HG03378 (cell line): ENCODE results near the gene DNMT3A.
"Not testable (repeated sequence)": the region's sequence is repeated elsewhere in the genome, so short reads cannot be mapped to it uniquely, and the experiment has no call there.

ENCODE experiments used
- ATAC-seq: cut with Tn5 transposase; IDR thresholded peaks from one replicate; pipeline ENCODE4 v1.9.1; 2021; ENCODE audit warnings: mild to moderate bottlenecking, moderate library complexity; ENCODE audit not compliant: unreplicated experiment

DNMT3A gene

GRCh38 chr2:25286723-25287483 lies 54.8 kb downstream of the DNMT3A start:
- ATAC-seq: no peak

GRCh38 chr2:25286025-25286400 lies 55.7 kb downstream of the DNMT3A start:
- ATAC-seq: peak; percentile 65

DNA sequence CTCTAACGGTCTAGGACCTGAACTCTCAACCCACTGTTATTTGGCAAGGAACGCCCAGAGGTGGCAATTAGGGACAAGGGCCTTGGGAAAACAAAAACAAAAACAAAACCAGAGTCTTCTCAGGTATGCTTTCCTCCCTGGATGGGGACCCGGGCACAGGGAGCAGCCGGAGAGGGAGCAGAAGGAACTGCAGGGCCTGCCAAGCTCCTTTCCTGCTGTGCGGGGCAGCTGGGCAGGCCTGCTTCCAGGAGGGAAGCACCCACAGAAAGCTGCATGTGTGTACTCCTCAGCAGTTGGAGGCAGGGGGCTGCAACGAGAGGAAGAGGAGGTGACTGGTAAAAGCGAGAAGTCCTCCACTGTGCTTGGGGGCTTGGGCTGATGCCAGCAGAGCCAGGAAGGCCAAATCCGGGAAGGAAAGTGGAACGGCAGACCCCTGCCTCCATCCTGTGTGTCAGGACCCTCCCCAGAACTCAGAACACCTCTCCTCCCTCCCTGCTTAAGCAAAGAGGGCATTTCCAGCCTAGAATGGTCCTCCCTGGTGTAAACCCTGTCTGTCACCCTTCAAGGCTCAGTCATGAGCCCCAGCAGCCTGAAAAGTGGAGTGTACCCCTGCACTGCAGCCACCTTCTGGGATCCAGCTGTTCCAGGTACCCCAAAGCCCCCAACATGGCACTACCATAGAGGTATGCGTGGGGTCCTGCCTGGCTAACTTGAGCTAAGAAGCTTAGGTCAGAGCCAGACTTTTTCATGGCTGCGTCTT lies 56.3 kb downstream of the DNMT3A start:
- no peak for ATAC-seq

GRCh38 chr2:25284756-25285155 lies 57.0 kb downstream of the DNMT3A start:
- ATAC-seq: no peak

- no peak for ATAC-seq
Observed at GRCh38 chr2:25283921-25284320, 57.8 kb downstream of the DNMT3A start.

DNA sequence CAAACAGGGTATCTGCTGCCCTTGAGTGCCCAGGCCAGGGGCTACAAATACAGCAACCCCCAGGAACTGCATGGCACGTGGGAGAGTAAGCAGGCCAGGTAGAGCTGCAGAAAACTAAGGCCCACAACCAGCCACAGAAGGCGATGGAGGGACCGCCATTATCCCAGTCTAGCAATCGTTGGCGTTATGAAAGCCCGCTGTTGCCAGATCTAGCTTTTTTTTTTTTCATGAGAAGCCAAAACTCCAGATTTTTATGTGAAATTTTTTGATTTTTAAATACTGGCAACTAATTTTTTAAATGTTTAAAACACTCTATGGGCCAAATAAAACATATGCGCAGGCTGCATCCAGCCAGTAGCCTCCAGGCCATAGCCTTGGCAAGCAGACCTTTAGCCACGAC lies 59.8 kb downstream of the DNMT3A start:
- no peak for ATAC-seq

GRCh38 chr2:25281522-25281921 lies 60.2 kb downstream of the DNMT3A start:
- no peak for ATAC-seq

DNA sequence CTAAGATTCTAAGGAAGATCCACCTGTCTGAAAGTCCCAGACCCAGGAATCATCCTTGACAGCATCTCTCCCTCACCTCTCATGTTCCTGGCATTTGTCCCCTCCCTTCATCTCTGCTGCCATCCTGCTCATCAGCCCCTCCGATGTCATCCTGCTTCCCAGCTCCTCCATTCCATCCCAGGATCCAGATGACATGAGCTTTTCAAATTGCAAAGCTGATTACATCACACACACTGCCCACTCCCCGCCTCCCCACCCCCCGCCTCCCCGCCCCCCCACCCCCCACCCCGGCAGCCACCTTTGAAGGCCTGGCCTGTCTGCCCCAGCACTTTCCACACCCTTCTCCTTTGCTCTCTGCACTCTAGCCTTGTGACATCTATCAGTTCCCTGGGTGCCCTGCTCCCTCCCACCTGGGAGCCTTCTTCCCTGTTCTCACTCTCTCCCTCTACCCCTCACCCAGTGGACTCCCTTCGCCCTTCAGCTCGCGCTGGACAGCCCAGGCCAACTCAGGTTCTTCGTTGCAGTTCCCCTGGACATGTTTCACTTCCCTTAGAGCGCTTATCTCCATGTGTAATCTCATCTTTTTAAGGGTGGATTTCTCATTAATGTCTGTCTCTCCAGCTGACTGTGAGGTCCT lies 61.6 kb downstream of the DNMT3A start:
- no peak for ATAC-seq

- peak; percentile 81 for ATAC-seq
Observed at GRCh38 chr2:25279091-25279651, 62.6 kb downstream of the DNMT3A start.

DNA sequence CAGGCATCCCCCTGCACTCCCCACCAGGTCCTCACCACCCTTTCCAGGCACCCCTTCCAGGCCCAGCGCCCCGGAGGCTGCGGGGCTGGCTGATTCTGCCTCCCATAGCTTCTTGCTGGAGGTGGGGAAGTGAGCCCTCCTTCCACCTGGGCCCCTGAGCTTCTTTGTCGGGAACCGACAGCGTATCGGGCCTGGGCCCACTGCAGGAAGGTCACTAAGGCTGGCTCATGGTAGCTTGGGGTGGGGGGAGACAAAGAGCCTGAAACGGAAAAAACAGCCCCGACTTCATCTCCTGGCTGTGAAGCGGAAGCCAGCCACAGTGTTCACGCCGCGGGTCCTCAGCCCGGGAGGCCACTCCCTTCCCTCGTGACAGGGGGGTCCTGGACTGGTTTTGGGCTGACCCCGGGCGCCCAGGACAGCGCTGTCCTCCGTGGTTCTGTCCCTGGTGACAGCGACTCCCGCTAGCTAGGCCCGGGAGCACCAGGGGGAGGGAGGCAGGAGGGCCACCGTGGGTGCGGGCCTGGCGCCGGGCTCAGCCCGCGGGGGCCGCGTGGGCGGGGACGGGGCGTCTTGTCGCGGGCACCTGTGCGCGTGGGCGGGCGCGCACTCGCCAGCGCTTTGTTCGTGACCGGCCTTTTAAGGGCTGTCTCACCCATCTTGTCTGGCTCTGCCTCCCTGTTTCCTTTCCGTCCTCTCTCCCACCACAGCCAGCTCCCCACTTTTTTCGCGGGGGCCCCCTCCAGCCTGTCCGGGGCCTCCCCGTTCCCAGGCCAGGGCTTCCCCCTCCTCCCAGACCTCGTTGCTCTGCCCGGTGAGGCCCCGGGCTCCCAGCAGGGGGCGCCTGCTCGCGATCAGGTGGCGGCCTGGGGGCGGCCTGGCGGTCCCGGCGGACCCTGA lies 64.9 kb downstream of the DNMT3A start:
- ATAC-seq: no peak

DNA sequence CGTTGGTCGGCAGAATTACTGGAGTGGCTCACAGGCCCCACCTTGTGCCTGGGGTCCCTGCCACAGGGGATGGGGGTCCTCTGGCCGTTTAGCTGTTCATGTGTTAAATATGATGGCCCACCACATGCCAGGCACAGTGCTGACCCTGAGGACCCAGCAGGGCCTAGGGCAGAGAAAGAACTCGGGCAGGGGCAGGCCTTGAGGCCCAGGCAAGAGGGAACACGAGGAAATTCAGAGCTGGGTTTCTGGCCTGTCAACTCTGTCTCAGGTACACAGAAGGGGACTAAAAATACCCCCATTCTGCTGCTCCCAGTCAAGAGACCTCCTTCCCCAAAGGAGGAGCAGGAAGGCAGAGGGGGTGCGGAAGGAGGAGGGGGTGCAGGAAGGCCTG lies 66.2 kb downstream of the DNMT3A start:
- ATAC-seq: no peak

- ATAC-seq: no peak
Observed at GRCh38 chr2:25274868-25275574, 66.7 kb downstream of the DNMT3A start.

DNA sequence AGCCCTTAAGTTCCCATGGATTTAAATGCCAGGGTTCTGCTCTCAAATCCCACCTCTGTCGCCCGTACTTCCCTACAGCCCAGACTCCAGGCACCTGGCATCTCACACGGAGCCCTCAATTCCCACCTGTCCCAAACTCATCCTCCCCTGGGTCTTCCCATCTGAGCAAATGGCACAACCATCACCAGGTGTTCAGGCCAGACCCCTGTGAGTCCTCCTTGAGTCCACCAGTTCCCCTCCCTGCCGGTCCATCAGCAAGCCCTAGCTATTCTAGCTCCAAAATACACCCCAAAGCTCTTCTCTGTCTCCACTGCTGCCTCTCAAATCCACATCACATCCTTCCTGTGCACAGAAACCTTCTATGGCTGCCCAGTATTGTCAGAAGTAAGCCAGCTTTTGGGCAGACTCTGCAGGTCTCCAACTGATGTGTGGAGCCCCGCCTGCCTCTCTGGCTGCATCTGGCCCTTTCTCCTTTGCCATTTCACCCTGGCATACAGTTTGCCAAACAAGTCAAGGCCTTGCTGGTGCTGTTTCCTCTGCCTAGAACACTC lies 67.7 kb downstream of the DNMT3A start:
- no peak for ATAC-seq

DNA sequence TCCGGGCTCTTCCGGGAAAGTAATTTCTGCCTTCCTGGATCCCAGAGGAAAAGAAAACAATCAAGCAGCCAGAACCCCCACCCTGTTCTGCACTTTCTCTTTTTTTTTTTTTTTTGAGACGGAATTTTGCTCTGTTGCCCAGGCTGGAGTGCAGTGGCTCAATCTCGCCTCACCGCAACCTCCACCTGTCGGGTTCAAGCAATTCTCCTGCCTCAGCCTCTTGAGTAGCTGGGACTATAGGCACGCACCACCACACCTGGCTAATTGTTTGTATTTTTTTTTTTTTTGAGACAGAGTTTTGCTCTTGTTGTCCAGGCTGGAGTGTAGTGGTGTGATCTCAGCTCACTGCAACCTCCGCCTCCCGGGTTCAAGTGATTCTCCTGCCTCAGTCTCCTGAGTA lies 69.0 kb downstream of the DNMT3A start:
- ATAC-seq: not testable (repeated sequence)

DNA sequence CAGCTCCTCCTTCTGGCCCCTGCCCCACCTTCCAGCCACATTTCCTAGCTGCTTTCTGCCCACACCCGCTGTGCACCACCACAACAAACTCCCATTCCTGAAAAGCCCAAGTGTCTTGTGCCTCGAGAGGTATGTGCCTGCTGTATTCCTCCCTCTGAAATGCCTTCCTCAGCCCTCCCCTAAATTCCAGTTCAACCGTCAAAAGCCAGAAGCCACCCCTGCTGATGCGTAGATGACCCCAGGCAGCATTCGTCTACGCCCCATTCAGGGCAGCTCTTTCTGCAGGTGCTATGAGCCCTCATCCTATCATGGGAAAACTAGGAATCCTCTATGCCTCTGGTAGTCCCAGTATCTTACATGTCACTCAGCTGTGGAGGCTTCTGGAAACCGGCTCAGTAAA lies 71.7 kb downstream of the DNMT3A start:
- ATAC-seq: no peak

DNA sequence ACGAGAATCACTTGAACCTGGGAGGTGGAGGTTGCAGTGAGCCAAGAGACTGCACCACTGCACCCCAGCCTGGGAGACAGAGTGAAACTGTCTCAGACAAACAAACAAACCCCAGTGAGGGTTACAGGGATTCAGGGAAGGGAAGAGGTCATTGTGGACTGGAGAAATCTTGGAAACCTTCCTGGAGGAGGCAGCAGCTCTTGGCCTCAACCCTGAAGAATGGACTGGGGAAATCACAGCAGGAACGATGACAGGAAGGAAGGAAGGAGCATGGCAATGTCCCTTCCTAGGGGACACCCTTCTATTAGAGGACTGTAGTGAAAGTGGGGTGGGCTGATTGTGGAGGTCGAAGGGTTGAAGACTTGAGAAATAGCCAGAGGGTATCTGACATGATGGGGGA lies 72.5 kb downstream of the DNMT3A start:
- no peak for ATAC-seq

DNA sequence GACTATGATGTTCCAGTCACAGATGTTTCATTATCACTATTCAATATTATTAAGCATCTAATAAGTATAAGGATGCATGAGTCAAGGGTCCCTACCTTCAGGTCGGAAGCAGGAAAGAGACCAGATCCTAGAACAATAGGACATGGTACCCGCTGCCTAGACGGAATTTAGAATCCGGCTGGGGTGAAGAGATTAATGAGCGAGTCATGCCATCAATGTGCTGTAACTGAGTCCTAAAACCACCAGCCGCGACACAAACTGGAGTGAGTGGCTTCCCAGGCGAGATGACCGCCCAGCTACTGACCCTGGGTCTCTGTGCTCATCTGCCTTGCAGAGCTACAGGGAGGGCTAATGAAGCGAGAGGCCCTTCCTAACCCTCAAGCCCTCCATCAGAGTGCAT lies 73.6 kb downstream of the DNMT3A start:
- no peak for ATAC-seq

DNA sequence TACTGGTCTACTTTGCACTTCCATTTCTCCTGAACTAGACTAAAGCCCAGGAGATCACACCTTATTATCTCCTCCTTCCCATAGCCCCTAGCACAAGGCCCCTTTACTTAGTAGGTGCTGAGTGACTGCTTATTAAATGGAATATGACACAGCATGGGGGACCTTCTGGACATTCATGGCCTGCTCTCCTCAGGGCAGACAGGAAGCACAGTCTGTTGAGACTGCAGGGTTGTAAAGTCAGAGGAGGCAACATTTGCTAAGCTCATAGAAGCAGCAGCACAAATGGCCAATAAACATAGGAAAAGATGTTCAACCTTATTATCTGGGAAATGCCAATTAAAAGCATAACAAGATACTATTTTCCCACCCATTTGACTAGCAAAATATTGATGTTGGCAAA lies 75.3 kb downstream of the DNMT3A start:
- ATAC-seq: no peak

GRCh38 chr2:25265802-25266201 lies 75.9 kb downstream of the DNMT3A start:
- no peak for ATAC-seq

DNA sequence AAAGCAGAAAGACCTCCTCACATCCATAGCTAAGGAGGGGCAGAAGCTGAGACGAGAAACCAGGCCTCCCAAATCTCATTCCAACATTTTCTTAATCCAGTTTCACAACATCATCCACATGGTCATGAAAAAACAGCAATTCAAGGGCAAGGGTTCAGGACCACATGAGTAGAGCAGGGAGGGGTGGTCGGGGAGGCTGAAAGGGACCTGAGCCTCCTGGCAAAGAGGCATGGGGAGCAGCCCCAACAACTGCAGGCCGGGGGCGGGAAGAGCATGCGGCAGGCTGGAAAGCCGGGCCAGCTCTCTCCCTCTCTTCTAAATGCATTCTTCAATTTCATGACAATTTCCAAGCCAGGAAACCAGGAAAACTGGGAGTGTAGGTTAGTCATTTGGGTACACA lies 76.7 kb downstream of the DNMT3A start:
- no peak for ATAC-seq
